ENCODE results near the gene DBT.
"Not testable (repeated sequence)": the region's sequence is repeated elsewhere in the genome, so short reads cannot be mapped to it uniquely, and the experiment has no call there.

DBT gene

DNA sequence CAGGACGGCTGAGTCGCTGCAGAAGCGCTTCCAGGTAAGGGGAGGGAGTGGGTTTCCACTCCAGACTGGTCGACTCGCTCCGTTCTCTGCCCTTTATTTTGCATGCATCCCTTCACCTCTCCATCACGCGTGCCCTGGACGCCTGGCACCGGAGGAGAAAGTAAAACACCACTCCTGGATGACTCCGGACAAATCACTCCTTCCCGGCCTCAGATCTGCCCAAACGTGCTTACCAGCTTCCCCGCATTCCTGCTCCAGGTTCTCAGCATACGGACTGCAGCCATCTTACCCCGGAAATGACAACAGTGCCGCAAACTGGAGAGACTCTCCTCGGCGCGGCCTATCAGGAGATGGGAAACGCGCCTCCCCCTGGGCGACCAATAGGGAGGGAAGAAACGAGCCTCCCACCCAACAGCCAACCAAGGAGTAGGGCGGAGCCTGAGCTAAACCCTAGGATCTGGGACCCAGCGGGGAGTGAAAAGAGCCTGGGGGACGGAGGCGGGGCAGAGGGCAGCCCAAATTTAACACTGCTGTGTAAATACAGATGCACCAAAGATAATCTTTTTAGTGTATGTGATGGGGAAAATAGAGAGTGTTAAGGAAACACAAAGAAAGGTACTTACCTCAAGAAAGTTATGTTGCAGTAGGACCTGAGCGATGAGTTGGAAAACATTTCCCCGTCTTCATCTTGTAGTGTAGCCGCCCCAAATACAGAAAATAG lies at the start of gene DBT:
TSS of gene DBT (minus strand) at position 298 of the 721 bp plus-strand sequence. CDS start at position 284, 14 bp downstream.
- peak; percentile 87 for DNase-seq (ENCODE audit: low read depth)

DNA sequence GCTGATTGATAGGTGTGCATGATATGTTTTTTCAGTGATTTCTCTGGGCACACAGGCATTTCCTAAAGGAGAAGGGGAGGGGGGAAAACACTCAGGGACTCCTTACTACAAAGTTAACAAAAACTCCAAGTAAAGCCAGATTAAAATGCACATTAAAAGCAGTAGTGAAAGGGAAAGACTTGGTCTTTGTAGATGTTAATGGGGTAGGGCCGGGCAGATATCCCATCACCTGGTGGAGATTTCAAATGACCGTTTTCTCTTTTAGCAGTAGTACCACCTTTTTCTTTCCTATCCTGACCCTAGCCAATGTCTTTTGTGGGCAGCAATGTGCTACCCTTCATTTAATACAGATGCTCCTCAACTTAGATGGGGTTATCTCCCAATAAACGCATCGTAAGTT lies 48.9 kb upstream of the DBT start:
- DNase-seq (ENCODE audit: low read depth), result no peak

DNA sequence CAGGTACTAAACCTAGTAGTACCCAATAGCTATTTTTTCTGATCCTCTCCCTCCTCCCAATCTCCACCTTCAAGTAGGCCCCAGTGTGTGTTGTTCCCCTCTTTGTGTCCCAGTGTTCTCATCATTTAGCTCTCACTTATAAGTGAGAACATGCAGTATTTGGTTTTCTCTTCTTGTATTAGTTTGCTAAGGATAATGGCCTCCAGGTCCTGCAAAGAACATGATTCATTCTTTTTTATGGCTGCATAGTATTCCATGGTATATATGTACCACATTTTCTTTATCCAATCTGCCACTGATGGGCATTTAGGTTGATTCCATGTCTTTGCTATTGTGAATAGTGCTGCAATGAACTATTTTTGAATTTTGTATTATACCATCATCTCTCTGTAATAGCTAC lies 47.4 kb upstream of the DBT start:
- DNase-seq (ENCODE audit: low read depth), result not testable (repeated sequence)

DNA sequence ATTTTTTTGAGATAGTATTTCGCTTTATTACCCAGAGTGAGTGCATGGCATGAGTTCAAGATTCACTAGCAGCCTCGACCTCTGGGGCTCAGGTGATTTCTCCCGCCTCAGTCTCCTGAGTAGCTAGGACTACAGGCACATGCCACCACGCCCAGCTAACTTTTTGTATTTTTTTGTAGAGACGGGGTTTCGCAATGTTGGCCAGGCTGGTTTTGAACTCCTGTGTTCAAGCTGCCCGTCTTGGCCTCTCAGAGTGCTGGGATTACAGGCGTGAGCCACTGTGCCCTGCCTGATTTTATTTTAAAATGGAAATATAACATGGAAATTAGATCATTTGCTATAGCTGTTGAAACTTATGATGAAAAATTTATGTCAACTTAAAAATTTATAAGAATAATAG lies 46.5 kb upstream of the DBT start:
- DNase-seq (ENCODE audit: low read depth), result no peak

DNA sequence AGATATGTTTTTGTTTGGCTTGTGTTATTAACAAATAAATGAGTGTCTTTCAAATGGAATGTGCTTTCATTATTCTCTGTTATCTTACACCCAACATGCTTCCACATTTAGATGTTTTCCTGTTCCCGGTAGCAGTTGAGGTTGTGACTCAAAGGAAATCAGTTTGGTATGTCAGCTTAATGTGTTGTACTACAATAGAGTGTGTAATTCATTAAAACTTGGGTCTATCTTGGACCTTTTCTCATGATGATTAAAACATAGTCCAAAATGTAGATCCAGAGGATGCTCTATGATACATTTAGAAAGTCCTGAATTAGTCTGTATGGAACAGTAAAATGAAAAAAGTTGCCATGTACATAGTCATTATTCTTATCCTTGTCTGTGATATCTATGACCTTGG lies 43.1 kb upstream of the DBT start:
- DNase-seq (ENCODE audit: low read depth), result no peak

DNA sequence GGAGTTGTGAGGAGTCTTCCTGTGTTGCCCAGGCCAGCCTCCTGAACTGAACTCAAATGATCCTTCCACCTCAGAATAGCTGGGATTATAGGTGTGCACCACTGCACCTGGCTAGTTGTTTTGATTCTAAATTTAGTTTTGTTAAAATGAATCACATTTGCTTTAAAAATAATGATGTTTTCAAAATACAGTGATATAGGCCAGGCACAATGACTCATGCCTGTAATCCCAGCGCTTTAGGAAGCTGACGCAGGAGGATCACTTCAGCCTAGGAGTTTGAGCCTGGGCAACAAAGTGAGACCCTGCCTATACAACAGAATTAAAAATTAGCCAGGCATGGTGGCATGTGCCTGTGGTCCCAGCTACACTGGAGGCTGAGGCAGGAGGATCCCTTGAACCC lies 40.7 kb upstream of the DBT start:
- DNase-seq (ENCODE audit: low read depth), result no peak

DNA sequence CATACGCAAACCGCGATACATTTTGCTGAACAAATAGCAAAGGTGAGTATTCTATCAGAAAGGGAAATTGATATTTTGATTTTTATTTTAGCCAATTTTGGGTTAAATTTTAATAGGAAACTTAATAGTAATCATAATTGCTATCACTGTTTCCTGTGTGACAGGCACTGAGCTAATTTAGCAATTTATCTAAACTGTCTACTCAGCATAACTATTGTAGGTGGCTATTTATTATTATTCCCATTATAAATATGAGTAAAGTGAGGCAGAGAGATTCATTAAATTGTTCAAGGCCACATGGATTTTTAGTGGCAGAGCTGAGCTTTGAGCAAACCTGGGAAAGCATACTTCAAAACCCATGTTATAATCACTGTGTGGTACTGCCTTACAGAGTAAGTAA lies 37.5 kb upstream of the DBT start:
- DNase-seq (ENCODE audit: low read depth), result no peak

DNA sequence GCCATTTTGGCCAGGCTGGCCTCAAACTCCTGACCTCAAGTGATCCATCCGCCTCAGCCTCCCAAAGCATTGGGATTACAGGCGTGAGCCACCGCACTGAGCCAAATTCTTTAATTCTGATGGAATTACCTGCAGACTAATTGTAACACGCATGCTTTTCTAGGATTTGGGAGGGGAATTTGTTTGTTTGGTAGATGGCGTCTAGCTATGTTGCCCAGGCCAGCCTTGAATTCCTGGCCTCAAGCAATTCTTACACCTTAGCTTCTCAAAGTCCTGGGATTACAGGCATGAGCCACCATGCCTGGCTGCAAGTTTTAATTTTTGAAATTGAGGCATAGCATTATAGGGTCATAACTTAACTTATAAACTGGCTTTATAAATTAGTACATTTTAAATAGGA lies 35.0 kb upstream of the DBT start:
- no peak for DNase-seq (ENCODE audit: low read depth)

DNA sequence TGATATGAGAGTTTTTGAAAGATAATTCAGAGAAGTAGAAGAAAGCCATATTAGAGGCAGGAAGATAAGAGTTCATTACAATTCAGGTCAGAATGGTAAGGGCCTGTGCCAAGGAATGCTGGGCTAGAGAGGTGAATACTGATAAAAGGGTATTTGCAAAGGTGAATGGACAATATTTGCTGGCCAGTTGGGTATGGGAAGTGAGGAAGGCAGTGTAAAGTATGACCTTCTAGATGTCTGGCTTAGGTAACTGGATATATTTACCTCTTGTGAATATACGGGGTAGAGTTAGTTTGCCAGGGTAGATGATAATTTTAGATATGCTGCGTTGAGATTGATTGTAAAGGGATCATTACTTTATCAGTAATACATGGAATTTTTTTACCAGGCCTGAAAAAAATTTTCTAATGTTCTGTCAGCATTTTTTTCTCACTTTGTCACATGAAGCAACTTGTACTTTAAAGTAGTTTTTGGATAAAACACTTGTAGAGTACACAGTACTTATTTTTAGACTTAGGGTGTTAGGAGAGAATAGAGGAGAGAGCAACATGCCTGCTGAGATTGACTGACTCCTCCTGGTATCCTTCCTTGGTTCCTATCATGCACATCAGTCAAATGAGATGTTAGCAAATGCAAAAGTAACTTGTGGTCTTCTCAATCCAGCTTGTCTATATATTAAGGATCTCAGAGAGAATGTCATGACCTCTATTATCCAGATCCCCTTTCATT lies 30.5 kb upstream of the DBT start:
- no peak for DNase-seq (ENCODE audit: low read depth)

DNA sequence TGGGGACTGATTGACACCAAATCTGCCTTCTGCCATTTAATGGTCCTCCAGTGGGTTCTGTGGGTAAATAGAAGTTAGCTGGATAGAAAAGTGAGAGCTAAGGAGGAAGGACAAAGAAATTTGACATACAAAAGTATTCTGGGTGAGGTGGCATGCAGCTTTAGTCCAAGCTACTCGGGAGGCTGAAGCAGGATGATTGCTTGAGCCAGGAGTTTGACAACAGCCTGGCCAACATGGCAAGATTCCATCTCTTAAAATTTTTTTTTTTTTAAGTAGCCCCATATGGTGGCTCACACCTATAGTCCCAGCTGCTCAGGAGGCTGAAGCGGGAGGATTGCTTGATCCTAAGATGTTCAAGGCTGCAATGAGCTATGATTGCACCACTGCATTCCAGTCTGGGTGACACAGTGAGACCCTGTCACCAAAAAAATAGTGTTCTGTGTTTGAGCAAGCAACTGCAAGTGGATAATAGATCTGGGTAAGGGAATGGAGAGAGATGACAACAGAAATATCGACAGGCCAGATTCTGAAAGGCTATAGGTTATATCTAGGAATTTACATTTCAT lies 29.8 kb upstream of the DBT start:
- no peak for DNase-seq (ENCODE audit: low read depth)

DNA sequence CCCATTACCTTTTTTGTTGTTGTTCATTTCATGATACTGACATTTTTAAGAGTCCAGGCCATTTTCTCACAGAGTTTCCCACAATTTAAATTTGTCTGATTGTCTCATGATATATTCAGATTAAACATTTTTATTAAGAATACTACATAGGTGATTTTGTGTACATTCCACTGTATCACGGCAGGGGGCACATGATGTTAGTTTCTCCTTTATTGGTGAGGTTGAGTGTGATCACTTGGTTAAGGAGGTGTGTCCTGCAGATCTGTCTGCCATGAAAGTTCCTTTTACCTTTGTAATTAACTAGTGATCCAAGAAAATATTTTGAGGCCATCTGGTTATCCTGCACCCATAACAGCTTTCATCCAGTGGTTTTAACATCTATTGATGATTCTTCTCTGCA lies 28.2 kb upstream of the DBT start:
- no peak for DNase-seq (ENCODE audit: low read depth)

DNA sequence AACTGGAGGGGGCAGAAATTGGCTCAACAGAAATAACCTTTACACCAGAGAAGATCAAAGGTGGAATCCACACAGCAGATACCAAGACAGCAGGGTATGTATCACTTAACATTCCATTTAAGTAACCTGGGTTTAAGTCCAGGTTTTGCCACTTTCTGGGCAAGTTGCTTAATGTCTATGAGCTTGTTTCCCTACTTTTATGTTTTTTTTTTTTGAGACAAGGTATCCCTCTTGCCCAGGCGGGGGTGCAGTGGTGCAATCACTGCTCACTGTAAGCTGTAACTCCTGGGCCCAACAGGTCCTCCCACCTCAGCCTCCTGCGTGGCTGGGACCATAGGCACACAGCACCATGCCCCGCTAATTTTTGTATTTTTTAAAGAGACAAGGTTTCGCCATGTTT lies 18.6 kb upstream of the DBT start:
- no peak for DNase-seq (ENCODE audit: low read depth)

DNA sequence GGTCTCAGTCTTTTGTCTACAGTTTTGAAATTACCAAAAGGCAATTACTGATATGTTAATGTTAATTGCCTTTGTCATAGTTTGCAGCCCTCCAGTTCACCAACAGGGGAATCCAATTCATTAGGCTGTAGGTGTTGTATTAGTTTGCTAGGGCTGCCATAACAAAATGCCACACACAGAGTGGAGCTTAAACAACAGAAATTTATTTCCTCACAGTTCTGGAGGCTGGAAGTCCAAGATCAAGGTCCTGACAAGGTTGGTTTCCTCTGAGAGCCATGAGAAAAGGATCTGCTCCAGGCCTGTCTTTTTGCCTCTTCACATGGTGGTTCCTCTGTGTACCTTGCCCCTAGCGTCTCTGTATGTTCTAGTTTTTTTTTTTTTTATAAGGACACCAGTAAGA lies 17.6 kb upstream of the DBT start:
- no peak for DNase-seq (ENCODE audit: low read depth)

DNA sequence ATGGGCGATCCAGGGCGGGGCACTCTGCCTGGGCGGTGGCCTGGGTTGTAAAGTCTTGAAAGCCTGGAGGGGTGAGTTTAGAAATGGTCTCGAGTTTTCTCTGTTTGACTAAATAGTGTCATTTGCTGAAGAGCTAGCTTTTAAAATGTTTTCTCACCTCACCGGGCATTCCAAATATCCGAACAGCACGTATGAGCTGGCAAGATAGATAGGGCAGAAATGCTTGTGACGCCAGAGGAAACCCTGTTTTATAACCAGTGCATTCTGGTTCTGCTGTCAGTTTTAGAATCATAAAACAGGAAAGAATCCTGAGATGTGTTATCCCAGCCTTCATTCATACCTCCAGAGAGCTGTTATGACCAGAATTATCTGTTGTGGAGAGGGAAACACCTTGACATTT lies 17.1 kb upstream of the DBT start:
- no peak for DNase-seq (ENCODE audit: low read depth)

DNA sequence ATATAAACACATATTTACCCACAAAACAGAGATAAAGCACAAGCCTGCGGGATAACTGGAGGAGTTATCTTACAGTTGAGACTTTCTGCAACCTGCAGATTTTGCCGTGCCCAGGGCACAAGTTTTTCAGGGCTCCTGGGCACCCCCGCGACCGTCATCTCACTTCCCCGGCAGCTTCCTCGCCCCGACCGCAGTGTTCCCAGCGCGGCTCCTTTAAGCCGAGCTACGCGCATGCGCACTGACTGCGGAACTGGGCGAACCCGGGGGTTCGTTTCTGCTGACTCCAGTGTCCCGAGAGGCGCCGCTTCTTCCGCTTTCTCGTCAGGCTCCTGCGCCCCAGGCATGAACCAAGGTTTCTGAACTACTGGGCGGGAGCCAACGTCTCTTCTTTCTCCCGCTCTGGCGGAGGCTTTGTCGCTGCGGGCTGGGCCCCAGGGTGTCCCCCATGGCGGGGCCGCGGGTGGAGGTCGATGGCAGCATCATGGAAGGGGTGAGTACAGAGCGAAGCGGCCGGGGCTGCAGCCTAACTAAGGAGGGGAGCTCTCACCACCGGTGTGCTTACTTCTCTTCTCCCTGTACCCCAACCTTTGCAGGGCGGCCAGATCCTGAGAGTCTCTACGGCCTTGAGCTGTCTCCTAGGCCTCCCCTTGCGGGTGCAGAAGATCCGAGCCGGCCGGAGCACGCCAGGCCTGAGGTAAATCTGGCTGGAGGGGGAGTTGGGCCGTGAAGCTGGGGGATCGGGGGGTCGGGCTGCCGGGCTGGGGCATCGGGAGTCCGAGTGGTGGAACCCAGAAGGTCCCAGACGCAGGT lies 16.5 kb upstream of the DBT start, which contains the start of gene RTCA:
TSS of gene RTCA (plus strand) at position 286 of the 810 bp plus-strand sequence. CDS start at position 446, 160 bp downstream.
- DNase-seq (ENCODE audit: low read depth), result peak; percentile 95

DNA sequence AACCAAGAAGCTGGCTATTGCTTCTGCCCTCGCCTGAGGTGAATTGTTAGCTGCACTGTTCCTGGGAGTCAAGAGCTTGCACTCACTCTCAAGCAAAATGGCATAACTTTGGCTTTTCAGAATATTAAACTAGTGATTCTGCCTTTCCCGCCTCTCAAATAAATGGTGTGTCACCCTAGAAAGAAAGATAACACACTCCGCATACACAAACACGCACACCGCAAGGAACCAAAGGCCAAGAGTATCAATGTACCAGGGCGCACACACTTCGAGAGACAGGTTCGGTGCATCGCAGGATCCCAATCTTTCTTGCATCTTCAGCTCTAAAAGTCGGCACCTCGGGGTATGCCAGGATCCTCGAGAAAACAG lies 15.9 kb upstream of the DBT start:
- DNase-seq (ENCODE audit: low read depth), result no peak

DNA sequence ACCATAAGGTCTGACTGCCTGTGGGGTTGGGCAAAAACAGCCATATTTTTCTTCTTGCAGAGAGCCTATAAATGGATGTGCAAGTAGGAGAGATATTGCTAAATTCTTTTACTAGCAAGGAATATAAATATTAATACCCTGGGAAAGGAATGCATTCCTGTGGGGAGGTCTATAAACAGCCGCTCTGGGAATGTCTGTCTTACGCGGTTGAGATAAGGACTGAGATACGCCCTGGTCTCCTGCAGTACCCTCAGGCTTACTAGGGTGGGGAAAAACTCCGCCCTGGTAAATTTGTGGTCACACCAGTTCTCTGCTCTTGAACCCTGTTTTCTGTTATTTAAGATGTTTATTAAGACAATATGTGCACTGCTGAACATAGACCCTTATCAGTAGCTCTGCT lies 14.4 kb upstream of the DBT start:
- not testable (repeated sequence) for DNase-seq (ENCODE audit: low read depth)

DNA sequence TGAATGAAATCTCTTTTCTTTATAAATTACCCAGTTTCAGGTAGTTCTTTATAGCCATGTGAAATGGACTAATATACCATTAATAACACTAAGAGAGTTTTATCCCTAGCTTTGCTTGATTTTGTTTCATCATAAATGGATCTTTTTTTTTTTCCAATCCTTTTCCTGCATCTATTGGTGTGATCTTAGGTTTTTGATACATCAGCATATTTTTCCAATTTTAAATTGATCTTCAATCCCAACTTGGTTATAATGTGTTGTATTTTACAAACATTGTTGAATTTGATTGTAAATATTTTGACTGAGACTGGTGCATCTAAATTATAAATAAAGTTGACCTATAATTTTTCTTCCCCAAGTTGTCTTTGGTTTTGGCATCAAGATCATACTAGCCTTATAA lies 12.1 kb upstream of the DBT start:
- DNase-seq (ENCODE audit: low read depth), result no peak

DNA sequence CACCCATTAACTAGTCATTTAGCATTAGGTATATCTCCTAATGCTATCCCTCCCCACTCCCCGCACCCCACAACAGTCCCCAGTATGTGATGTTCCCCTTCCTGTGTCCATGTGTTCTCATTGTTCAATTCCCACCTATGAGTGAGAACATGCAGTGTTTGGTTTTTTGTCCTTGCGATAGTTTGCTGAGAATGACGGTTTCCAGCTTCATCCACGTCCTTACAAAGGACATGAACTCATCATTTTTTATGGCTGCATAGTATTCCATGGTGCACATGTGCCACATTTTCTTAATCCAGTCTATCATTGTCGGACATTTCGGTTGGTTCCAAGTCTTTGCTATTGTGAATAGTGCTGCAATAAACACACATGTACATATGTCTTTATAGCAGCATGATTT lies 8.8 kb upstream of the DBT start:
- not testable (repeated sequence) for DNase-seq (ENCODE audit: low read depth)

DNA sequence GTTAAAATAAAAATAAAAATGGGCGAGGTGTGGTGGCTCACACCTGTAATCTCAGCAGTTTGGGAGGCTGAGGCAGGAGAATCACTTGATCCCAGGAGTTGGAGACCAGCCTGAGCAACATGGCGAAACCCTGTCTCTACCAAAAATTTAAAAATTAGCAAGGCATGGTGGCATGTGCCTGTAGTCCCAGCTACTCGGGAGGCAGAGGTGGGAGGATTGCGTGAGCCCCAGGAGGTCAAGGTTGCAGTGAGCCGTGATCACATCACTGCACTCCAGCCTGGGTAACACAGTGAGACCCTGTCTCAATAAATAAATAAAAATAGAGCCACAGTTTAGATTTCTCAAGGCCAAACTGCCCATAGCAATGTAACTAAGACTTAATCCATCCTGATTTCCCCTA lies 6.6 kb upstream of the DBT start:
- not testable (repeated sequence) for DNase-seq (ENCODE audit: low read depth)

DNA sequence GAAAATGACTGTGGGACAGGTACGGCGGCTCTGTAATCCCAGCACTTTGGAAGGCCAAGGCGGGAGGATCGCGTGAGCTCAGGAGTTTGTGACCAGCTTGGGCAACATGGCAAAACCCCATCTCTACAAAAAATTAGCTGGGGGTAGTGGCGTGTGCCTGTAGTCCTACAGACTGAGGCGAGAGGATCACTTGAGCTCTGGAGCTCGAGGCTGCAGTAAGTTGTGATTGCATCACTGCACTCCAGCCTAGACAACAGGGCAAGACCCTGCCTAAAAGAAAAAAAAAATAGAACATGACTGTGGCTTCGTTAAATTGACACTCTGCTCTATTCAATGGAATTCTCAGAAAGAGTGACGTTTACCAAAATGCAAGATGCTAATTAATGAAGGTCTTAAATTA lies 3.9 kb upstream of the DBT start:
- DNase-seq (ENCODE audit: low read depth), result no peak

DNA sequence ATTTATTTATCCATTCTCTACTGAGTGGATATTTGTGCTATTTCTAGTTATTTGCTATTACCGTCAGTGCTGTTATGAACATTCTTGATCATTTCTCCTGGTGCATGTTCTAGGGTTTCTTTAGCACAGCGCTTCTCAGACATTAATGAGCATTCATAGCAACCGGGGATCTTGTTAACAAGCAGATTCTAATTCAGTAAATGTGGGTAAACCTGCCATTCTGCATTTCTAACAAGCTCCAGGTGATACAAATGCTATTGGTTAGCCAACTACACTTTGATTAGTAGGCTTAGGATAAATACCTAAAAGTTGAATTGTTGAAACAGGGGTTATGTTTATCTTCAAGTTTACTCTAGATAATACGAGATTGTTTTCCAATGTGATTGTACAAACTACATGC lies 3.3 kb upstream of the DBT start:
- no peak for DNase-seq (ENCODE audit: low read depth)

DNA sequence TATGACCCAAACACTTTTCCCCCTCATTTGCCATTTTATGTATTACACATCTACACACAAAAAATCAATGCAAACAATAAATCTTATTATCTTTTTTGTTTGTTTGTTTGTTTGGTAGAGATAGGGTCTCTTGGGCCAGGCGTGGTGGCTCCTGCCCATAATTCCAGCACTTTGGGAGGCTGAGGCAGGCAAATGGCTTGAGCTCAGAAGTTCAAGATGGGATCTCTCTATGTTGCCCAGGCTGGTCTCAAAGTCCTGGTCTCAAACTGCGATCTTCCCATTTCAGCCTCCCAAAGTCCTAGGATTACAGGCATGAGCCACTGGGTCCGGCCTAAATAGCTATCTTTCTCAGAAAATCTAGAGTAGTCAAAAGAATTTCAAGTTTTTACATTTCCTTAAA lies 1.2 kb upstream of the DBT start:
- DNase-seq (ENCODE audit: low read depth), result no peak
